NCI-H2107 treated with DMSO at 0.1 percent for 48 hours (cell line): ENCODE results near the gene KIF3A.

Experiments used
- DNase-seq: peaks from one replicate; lab custom pipeline; 2025; ENCODE audit not compliant: unreplicated experiment; lab: John Stamatoyannopoulos, UW

KIF3A gene

DNA sequence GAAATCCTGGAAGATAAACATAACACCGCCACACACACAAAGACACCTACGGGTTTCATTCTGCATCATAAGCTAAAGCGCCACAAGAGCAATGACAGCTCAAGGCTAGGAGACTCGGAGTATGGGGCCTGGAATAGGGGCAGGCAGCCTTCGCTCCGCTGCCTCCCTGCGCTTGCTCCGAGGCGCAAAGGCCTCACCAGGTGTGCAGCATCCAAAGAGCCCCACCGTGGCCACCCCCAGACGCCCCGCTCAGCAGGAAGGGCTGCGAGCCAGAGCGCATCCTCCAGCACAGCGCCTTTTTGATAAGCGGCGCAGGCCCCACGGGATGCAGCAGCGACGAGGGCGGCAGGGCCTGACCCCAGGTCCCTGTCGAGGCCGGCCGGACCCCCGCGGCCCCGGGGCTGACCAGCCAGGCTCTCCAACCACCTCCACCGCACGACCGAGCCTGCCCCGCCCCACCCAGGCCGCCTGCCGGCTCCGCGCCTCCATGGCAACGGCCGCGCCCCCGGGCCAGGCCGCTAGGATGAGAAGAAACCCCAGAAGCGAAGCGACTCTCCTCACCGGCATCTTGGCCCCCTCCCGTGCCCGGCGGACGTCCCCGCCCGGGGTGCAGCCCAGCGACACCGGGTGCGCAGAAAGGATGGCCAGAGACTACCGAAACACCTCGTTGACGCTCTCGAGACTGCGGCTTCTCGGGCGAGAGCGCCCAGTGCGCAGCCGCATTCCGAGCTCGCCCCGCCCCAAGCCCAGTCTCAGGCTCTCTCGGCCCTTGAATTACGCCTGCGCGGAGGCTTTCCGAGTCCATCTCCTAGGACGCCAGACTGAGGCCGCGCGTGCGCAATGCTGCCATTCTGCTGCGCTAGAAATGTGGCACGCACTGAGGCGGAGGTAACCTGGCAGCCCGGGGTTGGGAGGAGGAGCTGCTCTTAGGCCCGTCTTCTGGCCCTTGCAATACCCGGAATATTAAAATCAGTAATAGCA lies at the start of gene KIF3A:
Gene KIF3A, minus strand, starts transcription at position 694 of the 981 bp plus-strand sequence. Its CDS starts 127 bp downstream, at position 567.
- peak; percentile 83 for DNase-seq

DNA sequence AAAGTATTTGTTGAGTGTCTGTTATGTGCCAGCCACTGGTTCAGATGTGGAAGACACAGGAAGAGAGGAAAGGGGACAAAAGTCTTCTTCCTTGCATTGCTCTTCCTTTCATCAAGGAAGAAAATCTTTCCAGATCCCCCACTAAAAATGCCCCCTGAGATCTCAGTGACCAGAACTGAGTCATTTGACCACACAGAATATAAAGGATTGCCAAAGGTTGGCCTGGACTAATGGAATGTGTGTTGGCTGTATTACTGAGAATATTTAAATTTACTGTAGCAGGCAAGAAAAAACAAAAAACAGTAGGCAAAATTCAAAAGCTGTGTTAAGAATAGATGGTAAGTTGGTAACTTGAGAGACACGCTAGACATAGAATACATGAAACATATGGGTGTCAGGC lies 49.7 kb upstream of the KIF3A start:
- DNase-seq, result no peak

GRCh38 chr5:132785864-132786263 lies 48.5 kb upstream of the KIF3A start:
- DNase-seq, result no peak

DNA sequence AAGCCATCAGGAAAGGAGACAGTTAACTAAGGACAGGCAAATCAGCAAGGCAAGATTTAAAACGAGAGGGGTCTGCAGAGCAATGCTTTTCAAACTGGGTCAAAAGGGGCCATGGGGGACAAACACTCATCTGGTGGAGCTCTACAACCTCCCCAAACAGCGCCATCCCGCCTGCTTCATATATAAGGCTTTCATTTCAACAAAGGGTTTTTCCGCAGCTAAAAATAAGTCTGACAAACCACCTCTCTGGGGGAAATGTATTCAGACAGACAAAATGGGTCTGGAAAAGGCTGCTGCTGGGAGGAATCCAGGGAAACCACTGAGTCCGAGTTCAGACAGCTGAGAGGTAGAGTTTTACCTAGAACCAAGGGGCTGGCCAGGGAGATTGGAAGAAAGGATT lies 48.0 kb upstream of the KIF3A start:
- no peak for DNase-seq

- no peak for DNase-seq
Measured at GRCh38 chr5:132782101-132782500, 44.8 kb upstream of the KIF3A start.

DNA sequence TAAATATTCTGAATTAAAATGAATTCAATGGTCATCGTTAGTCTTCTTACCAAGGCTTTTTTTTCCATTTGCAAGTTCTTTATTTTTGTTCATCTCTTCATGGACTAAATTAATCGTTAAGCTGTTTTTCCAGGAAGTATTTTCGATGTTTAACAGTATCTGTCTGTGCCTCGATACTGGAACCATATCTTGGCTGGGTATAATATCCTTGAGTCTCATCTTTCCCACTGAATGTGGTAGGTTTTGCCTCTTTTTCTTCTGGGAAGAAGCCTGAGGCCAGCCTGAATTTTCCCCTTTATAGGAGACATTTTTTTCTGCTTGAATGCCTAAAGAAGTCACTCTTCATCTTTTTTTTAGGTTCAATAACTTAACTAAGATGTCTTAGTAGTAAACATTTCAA lies 43.7 kb upstream of the KIF3A start:
- DNase-seq, result no peak

DNA sequence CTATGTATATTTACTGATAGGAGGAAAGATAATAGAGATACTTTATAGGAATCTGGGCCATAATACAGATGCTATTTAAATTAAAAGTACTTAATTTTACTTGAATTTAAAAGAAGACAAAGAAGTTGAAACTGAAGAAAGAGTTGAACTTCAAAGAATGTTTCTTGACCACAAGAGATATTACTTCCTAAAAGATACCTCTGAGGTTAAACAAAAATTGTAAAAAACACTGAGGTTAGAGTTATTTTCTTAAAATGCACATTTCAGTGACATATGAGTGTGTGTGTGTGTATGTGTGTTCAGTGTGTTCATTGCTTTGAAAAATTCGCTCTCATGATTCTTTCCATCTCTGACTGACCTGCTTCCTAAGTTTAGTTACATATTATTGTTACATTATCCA lies 43.2 kb upstream of the KIF3A start:
- no peak for DNase-seq

DNA sequence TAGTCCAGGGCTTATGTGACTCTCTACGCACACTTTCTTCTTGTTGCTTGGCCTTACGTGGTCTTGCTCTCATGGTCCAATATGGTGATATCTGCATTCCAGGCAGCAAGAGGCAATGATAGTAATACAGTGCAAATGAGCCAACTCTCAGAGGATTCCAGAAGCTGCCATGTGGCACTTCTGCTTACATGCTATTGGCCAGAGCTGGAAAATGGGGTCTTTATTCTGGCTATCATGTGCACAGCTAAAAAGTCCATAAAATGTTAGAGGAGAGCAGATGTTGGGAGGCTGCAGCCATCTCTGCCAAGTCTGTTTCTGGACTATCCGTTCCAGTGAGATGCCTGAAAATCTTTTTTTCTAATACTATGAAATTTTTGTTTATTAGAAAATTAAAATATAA lies 42.6 kb upstream of the KIF3A start:
- DNase-seq, result no peak

GRCh38 chr5:132778856-132779255 lies 41.5 kb upstream of the KIF3A start:
- no peak for DNase-seq

DNA sequence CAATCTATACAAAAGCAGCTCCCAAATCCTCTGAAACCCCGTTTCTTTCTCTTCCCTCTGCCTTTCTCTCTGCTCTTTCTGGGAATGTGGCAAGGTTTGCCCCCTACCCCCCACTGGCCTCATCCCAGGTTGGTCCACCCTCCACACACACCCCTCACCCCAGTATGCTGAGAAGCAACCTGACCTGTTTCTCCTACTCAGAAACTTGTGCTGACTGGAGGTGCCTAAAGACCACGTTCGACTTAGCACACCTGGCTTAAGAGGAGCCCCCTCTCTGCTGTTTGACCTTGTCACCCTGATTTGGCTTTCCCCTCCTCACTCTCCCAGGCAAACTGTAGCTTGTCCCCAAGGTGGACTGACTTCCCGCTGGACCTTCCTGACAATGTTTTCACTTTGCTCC lies 40.8 kb upstream of the KIF3A start:
- DNase-seq, result no peak

GRCh38 chr5:132777209-132778069 lies 40.1 kb upstream of the KIF3A start, which contains the start of gene SEPTIN8:
Gene SEPTIN8 (minus strand): TSS chr5:132777239. CDS start chr5:132777137, 102 bp downstream.
- no peak for DNase-seq

- no peak for DNase-seq
Measured at GRCh38 chr5:132776938-132777208, 39.5 kb upstream of the KIF3A start.

DNA sequence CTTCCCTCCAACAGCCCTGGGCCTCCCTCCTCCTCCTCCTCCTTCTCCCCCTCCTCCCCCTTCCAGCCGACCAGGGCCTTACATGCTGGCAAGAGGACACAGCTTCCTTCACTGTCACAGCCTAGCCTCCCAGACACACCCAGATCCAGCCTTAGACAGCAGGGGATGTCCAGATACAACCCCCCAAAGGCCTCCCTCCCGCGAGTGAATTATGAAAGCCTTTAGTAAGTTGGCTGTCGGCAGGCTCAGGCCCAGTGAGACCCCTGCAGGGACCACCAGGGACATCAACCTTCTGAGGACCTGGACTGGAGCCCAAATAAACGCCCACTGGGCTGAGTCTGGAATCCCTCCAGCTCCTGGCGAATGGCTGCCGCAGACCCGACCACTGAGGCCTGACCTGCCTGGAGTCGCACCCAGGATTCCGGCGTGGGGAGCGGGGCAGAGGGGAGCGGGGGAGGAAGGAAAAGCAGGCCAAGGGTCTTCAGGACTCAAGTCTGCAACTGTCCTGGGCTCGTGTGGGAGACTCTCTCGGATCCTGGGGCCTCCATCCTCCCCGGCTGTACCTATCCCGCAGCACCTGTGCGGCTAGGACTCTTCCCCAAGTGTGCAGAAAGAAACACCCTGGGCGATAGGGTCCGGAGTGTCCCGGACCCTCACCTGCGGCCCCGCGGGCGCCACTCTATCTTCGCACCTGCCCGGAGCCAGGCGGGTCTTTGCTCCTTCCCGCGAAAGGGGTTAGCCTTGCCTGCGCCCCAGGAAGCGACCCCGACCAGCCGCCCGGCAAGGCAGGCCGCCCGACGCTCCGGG lies 39.0 kb upstream of the KIF3A start:
- DNase-seq, result no peak

DNA sequence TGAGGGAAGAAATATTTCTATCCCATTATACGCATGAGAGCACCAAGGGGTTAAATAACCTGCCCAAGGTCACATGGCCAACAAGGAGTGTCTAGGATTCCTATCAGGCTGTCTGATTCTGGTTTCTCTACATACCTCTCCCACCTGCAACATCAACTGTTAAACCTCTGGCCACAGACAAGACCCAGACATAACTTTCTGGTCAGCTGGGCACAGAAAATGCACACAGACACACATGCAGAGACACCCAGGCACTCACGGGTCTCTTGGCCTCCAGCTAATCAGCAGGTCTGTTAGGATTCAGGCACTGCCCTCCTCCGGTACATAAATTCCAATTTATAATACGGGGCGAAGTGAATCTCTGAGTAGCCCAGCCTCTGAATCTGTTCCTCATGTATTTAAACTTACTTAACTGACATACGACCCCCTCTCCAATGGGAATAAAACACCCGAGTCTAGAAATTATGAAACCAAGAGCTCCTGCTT lies 38.2 kb upstream of the KIF3A start:
- no peak for DNase-seq

DNA sequence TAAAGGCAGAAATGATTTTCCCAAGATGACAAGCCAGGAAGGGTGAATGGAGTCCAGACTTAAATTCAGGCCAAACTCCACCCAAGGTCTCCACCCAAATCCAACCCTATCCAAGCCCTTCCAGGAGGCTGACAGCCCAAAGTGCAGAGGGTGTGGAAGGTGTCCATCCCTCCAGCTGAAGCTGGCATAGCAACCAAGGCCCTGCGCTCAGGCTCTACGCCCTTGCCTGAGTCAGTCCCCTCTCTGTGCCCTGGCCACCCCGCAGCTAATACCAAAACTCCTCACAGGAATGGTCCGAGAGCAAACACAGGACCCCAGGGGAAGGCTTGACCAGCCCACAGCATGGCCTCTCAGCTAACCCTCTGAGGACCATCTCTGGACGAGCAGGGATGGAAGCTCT lies 37.5 kb upstream of the KIF3A start:
- no peak for DNase-seq

- DNase-seq, result no peak
Measured at GRCh38 chr5:132774406-132774805, 37.1 kb upstream of the KIF3A start.

DNA sequence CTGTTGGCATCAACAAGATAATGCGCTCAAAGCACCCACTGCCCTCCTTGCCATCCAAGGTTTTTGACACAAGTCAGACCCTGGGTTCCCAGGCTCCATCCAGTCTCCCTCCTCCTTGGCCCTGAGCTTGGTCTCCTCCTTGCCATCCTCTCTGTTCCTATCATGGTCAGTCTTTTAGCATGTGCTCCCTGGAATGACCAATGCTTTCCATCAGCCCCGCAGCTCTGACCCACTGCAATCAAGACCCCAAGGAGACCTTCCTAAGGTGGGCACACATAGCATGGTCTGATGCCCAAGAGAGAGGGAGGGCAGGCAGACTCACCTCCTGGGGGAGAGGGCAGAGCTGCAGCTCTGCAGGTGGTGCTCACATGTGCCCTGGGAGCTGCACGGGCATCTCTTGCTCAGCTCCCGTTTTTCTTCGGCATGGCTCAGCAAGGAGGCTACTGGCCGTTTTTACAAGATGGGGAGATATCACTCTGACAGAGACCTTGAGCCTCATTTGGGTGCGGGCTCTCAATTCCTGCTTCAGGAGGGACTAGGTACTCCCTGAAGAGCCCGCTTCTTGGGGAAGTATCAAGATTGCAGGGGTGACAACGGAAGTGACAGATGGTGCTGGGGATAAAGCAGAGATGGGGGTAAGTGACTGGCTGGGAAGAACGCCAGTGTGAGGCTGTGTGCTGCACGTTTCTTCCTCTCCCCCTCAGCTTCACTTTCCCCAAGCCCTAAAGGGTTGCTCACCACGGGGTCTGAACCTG lies 36.4 kb upstream of the KIF3A start:
- DNase-seq, result no peak

- DNase-seq, result no peak
Measured at GRCh38 chr5:132773114-132773513, 35.8 kb upstream of the KIF3A start.

GRCh38 chr5:132772291-132773070 lies 35.1 kb upstream of the KIF3A start:
- no peak for DNase-seq
